HG02885 (cell line): ENCODE data around the gene CAMK2A.

Experiments used
- ATAC-seq: cut with Tn5 transposase; IDR thresholded peaks from one replicate; pipeline ENCODE4 v1.9.1; 2021; ENCODE audit warnings: mild to moderate bottlenecking; ENCODE audit not compliant: unreplicated experiment, poor library complexity

CAMK2A gene

GRCh38 chr5:150302301-150303069 is 12.9 kb upstream of the CAMK2A start, which contains the start of gene ARSI:
Gene ARSI (minus strand): TSS chr5:150302905. CDS start chr5:150302373, 532 bp downstream.
- ATAC-seq, result no peak

DNA sequence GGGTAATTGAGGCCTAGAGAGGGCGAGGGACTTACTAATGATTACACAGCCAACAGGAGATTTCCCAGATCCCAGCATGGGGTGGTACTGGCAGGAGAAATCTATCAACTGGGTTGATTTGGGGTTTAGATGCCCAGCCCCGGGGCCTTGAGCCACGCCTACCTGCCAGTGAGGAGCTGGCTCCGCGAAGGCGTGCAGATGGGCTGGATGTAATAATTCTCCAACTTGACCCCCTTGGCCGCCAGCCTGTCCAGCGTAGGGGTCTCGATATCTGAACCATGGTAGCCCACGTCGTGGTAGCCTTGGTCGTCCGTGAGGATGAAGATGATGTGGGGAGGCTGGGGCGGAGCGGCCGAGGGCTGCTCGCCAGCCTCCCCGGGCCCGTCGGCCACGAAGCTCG is 12.3 kb upstream of the CAMK2A start:
- ATAC-seq, result no peak

GRCh38 chr5:150301170-150301505 is 11.6 kb upstream of the CAMK2A start:
- ATAC-seq, result no peak

DNA sequence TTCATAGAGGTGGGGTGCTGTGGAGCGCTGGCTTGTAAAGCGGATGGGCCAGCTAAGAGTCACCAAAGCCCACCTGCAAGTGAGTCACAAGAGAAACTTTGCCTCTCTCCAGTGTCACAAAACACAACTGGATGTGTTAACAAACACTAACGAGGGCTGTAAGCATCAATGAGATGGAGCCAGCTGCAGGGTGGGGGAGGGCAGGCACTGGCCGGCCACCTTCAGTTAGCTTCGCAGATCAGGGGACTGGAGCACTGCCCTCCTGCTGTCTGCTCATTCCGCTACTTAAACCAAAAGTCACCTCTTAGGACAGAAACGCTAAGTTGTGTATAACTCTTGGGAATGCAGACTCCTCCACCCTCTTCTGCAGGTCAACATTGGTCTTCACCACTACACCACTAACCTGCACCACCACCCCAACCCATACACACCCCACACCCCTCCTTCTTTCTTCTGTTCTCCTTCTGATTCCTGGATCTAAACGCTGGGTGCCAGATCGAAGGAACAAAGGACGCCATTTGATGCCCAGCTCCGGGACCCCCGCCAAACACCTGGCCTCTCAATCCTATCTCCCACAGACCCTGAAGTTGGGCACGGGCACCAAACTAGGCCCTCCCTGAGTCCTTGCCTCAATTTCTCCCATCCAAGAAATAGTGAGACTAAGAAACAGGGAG is 11.1 kb upstream of the CAMK2A start:
- no peak for ATAC-seq

GRCh38 chr5:150299571-150300327 is 10.2 kb upstream of the CAMK2A start:
- no peak for ATAC-seq

DNA sequence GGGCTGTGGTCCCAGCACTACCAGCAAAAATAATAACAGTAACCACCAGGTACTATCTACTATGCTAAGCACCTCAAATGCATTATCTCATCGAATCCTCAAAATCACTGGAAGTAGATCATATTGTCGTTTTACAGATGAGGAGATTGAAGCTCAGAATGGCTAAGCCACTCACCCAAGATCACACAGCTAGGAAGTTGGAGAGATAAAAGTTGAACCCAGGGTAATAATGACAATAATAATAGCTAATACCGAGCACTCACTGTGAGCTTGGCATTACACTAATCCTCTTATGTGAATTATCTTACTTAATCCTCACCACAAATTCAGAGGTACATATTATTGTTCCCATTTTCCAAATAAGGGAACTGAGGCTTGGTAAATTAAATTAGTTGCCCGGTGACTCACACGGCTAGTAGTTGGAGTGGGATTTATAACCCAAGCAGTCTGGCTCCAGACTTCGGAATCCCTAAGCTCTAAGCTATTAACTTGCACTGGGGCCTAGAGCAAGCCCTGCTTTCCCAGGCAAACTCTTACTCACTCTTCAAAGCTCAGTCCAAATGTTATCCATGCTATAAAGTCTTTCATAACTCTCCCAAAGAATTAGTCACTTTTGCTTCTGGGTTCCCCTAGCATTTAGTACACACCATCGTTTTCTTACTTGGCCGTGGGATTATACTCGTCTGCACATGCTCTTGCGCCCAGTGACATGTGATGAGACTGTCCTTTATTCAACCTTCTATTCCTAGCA is 9.3 kb upstream of the CAMK2A start:
- no peak for ATAC-seq

- ATAC-seq, result no peak
Measured at GRCh38 chr5:150297934-150298595, 8.5 kb upstream of the CAMK2A start.

DNA sequence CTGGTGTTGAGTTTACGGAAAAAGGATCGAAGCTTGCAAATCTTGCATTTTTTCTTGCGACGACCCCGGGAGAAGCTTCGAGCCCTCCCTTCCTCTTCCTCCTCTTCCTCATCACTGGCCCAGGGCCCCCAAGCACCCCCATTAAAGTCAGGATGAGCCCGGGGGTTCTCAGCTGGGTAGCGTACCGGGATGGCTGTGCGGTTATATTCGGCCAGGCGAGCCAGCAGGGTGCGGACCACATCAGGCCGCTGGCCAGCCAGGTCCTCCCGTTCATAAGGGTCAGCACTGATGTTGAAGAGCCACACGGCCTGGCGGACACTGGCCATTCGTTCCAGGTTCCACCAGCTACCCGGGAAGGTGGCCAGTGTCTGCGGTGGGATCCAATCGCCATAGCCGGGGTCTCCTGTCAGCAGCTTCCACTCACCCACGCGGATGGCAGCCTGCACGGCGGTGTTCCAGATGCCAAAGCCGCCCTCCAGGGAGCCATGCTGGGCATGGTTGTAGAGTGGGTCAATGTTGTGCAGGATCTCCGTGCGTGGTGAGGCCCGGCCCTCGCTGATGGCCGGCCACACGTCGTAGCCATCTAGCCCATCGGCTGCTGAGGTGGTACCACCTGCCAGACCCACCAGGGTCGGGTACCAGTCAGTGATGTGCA is 7.8 kb upstream of the CAMK2A start:
- ATAC-seq, result no peak

DNA sequence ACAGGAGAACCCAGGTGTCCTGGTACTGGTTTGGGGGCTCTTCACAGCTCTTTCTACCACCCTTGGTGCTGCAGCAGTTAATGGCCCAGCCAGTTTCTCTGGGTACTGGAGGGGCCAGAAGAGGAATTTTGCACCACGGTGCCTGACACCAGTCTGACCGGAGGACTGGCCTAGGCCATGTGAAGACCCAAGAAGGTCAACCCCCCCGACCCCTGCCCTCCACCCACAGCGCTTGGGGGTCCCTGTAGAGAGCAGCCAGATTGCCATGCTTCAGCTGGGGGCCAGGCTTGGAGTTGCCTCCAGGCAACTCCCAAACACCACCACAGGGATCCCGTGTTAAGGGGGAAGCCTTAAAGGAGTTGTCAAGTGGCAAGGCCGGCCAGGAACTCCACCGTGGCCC is 6.9 kb upstream of the CAMK2A start:
- no peak for ATAC-seq

GRCh38 chr5:150295741-150296486 is 6.3 kb upstream of the CAMK2A start:
- ATAC-seq, result no peak

DNA sequence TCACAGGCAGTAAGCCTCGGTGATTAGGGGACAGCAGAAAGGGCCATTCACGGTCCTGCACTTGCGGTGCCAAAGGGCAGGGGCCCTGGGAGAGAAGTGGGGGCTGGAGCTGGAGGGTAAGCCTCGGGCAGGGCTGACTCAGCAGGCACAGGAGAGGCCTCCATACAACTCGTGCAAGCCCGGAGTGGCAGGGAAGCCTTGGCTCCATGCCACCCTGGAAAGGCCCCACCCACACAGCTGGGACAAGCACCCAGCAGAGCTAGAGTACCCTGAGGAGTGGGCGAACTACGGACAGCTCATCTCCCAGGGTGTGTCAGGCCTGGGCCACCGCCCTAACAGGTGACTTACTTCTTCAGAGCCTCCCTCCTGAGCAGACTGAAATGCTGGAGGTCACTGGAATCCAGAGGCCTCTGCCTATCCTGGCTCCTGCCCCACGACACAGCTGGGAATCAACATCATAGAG is 5.6 kb upstream of the CAMK2A start:
- ATAC-seq, result no peak

GRCh38 chr5:150294551-150295071 is 5.0 kb upstream of the CAMK2A start:
- no peak for ATAC-seq

GRCh38 chr5:150293091-150293941 is 3.7 kb upstream of the CAMK2A start:
- no peak for ATAC-seq

GRCh38 chr5:150291388-150292385 is 2.1 kb upstream of the CAMK2A start:
- ATAC-seq, result no peak

- no peak for ATAC-seq
Measured at GRCh38 chr5:150288791-150289190, 782 bp downstream of the CAMK2A start.

DNA sequence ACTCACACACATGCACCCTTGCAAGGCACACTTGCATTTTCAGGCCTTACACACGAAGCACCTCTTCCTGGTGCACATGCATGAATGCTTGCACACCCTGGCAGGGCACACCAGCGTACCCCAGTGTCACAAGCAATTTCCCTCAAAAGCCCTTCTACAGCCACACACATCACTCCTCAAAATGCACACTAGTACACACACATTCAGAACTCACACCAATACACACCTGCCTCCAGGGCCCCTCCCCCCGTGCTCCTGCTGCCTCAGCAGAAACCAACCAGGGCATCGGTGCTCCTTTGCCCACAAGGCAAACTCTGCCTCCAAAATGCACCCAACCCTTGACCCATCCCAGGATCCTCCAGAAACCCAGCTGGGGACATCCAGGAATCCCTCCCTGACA is 1.2 kb downstream of the CAMK2A start:
- ATAC-seq, result no peak
